ENCODE data around the gene ECI1.
"Not testable (repeated sequence)": the region's sequence is repeated elsewhere in the genome, so short reads cannot be mapped to it uniquely, and the experiment has no call there.

The ECI1 gene

DNA sequence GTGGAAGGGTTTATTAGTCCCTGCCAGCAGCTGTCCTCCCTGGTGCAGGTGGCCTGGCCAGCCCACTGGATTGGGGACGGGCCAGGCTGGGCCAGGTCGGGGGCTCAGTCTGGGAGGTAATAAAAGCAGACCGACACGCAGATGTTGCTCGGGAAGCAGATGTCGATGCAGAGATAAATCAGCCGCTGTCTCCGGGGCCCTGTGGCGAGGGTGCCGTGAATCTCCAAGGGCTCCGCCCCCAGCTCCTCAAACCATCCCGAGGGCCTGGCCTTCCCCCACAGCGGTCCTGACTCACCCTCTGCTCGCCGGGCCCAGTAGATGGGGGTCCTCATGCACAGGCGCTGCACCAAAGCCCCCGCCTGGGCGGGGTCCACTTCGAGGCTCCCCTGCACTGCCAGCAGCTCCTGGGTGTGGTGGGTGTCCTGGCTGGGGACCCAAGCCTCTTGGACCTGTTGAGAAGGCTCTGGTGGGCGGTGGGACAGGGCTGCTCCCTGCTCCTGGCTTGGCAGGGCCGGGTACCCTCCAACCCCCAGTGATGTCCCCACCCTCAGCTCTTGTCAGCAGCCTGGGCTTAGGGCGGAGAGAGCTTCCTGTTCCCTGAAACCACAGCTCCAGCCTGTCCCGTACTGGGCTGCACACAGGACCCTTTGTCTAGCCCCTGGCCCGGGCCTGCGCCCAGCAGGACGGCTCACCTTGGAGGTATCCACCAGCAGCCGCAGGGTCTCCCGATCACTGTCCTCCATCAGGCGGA lies 42.0 kb downstream of the ECI1 start:
- DNase-seq: no peak

DNA sequence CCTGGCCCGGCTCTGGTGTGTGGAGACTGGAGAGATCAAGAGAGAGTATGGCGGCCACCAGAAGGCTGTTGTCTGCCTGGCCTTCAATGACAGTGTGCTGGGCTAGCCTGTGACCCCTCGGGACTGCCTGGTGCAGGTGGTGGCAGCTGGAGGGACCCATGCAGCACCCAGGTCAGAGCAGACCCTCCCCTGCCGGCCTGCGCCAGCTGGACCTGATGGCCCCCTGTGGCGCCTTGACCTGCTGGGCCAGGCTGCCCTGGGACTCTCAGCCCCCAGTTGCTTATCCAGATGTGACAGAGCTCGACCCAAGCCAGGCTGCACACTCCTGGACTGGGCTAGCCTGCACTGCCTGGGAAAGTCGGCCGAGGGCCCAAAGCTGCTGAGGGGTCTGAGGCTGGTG lies 42.6 kb downstream of the ECI1 start:
- no peak for DNase-seq

DNA sequence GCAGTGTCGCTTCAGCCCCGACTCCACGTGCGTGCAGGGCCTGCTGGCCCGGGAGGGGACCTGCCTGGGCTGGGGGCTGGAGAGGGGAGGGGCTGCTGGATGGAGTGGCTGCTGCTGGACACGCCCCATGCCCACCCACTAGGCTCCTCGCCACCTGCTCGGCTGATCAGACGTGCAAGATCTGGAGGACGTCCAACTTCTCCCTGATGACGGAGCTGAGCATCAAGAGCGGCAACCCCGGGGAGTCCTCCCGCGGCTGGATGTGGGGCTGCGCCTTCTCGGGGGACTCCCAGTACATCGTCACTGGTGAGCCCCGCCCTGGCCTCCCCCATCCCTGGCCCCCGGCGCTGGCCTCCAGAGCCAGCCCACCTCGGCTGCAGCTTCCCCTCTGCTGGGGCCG lies 43.1 kb downstream of the ECI1 start:
- DNase-seq: peak; percentile 93

DNA sequence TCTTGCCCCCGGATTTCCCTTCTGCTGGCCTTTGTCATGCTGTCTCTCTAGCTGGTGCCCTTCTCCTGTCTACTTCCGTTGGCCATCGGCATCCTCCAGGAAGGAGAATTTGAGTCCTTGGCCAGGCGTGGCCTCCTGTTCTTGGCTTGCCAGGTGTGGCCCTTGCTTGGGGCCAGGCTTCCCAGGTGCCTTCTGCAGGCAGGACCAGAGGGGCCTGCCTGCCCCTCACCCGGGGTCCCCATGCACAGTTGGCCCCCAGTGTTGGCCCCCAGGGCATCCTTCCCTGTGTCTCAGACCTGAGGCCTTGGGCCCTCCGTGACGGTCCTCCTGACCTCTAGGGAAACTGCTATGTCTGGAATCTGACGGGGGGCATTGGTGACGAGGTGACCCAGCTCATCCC lies 43.5 kb downstream of the ECI1 start:
- no peak for DNase-seq

DNA sequence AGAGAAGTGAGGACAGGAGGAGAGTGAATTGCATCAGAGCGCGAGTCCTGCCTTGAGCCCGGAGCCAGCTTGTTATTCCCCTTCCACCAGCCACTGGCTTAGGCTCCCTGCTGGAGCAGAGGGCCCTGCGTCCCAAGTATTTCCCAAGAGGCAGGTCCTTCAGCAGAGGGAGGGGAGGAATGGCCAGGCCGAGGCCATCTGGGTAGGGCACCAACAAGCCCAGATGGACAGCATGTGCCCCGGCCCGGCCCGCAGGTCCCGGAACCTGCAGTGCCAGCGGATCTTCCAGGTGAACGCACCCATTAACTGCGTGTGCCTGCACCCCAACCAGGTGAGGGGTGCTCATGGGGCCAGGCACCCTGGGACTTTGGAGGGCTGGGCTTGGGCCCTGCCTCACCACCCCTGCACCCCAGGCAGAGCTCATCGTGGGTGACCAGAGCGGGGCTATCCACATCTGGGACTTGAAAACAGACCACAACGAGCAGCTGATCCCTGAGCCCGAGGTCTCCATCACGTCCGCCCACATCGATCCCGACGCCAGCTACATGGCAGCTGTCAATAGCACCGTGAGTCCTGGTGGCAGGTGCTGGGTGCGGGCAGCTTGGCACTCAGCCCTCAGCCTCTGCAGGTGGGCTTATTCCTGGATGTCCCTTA lies 44.5 kb downstream of the ECI1 start:
- DNase-seq: peak; percentile 52

DNA sequence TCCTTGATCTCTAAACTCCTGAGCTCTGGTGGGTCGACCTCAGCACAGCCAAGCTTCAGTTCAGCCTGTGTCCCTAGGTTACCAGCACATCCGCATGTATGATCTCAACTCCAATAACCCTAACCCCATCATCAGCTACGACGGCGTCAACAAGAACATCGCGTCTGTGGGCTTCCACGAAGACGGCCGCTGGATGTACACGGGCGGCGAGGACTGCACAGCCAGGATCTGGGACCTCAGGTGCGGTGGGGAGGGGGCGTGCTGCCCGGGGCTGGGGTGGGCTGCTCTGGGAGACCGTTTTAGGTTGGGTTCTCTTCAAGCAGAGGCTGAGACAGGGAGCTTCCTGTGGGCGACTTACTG lies 45.0 kb downstream of the ECI1 start:
- no peak for DNase-seq

DNA sequence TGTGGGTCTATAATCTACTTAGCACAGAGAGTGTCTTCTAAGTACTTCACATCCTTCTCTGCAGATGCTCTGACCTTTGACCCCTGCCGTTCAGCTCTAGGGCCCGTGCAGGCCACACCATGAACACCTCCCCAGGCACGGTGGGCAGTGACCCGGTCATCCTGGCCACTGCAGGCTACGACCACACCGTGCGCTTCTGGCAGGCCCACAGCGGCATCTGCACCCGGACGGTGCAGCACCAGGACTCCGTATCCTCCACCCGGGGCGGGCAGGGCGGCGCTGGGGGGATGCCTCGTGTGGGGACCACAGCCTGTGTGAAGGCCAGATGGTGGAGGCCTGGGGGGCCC lies 45.4 kb downstream of the ECI1 start:
- no peak for DNase-seq

DNA sequence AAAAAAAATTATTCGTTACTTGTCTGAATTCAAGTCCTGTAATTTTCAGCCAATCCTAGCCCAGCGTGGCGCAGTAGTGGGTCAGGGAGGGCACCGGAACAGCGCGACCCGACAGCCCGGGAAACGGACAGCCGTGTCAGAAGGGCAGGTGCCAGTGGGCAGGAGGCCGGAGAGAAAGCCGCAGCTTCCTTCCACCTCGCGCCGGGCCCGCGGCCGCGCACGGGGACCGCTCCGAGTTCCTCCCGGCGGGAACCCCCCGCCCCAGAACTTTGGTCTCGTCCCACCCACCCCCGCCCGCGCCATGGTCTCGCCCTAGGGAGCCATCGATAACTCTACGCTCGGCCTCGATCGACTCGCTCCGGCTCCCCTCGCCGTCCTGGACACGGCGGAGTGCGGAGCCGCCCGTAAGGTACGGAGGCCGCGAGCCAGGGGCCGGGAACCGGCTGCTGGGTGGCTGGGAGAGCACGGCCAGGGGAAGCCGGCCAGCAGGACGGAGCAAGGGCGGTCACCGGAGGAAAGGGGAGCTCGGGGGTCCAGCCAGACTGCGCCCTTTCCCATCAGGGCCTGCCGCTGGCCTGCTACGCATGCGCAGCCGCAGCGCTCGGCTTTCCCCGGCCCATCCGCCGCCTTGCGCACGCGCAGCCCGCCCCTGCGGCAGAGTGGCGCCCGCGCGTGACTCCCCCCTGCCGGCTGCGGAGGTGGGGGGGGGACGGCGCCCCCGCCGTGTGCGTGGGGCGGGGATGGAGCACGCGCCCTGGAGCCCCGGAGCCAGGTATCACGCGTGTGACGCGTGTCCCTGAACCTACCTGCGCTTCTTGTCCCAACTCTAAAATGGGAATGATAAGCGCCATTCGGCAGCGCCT lies 46.1 kb downstream of the ECI1 start, which contains the start of gene MLST8:
Gene MLST8, plus strand, starts transcription at position 351 of the 863 bp plus-strand sequence. CDS start 632 bp downstream, outside the sequence.
- DNase-seq: peak; percentile 80

DNA sequence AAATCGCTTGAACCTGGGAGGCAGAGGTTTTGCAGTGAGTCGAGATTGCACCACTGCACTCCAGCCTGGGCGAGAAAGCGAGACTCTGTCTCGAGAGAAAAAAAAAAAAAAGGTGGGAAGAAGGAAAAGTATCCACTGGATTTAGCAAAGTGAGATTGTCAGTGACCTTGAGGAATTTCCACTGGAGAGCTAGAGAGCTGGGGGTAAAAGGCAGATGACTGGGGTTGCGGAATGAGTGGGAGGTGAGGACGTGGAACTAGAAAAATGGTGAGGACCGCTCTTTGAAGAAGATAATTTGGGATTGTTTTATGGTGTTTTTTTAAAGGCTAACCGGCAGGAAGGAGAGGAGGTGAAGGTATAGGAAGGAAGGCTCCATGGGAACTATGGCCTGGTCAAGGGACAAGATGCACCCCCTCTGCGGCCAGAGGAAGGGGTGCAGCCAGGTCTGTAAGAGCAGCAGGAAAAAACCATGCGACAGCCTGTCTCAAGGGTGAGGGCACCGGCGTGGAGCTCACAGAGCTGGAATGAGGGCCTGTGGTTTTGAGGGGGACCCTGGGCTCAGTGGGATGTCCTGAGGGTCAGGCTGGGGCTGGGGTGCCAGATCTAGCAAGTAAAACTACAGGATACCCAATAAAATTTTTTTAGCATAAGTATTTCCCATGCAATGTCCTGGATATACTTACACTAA lies 46.8 kb downstream of the ECI1 start:
- DNase-seq: no peak

DNA sequence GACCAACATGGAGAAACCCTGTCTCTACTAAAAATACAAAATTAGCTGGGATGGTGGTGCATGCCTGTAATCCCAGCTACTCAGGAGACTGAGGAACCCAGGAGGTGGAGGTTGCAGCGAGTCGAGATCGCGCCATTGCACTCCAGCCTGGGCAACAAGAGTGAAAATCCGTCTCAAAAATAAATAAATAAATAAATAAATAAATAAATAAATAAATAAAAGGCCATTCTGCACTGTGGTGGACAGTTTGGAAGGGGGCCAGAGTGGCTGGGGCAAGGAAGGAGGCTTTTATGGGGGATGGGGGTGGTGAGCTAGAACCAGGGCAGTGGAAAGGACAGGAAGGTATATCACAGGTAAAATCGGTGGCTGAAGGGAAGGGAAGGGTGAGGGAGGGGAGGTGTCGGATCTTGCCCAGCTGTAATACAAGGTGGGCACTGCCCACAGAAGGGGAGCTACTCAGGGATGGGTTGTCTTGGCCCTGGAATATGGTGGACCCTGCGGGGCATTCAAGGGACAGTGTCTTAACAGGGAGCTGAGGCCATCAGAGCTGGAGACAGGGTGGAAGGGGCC lies 48.2 kb downstream of the ECI1 start:
- DNase-seq: not testable (repeated sequence)

DNA sequence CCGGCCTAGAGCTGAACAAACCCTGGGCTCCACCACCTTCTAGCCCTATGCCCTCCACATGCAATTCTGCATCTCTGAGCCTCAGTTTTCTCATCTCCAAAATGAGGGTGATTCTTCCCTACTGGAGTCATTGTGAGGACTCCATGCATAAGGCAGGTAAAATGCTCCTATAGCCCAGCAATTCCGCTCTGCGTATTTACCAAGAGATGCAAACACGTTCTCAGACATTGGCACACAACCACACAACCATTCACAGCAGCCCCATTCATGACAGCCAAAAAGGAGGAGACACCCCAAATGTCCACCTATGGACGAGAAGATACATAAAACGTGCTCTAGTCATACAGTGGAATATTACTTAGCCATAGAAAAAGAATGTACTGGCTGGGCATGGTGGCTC lies 51.1 kb downstream of the ECI1 start:
- DNase-seq: no peak

DNA sequence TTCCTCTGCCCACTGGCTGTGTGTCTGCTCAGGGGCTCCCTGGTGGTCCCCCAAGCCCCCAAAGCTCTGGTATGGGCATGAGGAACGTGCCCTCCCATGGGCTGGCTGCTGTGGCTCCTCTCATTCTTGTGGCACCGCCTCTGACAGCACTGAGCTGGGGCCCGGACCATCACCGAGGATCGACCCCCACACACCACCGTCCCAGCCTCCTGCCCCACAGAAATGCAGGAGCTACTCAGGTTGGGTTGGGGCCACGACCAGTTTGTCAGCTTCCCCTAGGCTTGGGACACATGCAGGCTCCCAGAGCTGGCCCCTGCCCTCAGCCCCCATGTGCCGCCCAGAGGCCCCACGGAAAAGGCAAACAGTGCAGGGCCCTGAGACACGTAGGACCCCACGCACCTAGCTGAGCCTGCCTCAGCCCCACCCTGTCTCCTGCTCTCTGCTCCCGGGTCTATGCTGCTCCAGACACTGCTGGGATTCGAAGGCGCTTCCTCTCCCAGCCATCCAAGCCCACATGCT lies 51.7 kb downstream of the ECI1 start:
- DNase-seq: no peak

DNA sequence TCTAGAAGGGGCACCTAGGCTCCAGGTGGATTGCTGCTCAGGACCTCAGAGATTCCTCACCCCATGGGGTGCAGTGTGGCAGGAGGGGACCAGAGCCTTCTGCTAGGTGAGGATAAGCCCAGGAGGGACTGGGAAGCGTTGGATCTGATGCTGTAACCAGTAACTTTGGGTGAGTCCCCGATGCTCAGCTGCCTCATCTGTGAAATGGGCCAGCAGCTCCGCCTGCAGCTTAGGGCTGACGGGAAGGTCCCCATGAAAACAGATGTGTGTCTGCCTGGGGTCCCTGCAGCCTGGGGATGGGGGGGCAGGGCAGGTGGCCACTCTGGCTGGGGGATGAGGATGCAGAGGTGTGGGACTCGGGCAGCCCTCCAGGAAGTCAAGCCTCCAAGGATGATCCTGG lies 52.3 kb downstream of the ECI1 start:
- DNase-seq: no peak

DNA sequence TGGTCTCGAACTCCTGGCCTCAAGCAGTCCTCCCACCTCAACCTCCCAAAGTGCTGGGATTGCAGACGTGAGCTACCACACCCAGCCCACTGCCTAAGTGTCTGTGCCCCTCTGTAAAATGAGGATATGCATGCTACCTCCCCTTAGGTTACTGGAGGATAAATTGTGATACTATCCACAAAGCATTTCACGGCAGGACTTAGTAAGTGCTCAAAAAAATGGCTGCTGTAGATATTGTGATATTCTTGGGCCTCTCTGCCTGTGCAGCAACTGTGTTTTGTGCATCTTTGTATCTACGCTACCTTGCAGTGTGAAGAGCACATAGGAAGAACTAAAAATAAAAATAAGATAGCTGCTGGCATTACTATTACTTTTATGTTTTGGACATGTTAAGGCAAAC lies 53.1 kb downstream of the ECI1 start:
- DNase-seq: no peak

DNA sequence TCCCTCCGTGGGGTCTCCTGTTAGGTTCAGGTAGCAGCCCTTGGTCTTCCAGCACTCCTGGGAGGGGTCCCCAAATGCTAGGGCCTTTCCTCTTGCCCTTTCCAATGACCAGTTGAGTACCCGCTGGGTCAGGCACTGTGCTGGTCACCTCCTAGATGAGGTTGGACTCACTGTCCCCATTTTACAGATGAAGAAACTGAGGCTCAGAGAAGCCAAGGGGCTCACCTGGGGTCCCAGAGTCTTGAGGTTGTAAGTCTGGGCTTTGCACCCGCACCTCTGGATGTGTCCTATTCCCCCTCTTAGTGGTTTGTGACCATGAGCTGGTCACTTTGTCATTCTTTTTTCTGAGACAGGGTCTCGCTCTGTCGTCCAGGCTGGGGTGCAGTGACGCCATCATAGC lies 53.6 kb downstream of the ECI1 start:
- no peak for DNase-seq

DNA sequence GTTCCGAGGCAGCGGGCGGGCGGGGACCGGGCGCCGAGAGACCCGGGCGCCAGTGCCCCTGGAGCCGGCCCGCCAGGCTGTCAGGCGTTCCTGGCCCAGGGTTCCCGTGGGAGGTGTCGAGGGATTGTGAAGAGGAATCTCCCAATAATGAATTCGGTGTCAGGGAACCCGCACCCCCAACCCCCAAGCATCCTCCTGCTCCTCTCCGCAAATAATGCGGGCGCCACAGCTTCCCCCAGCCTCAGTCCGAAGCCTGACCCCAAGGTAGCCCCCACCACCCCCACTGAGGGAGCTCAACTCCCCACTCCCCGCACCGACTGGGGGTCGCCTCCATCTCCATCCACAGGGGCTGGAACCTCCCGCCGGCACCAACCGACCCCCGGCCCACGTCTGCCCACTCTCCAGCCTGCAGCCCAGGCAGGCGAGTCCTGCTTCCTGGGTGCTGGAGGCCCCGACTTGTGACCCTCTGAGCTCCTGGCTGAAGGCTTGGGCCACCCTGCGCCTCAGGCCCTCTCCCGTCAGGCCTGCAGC lies 54.3 kb downstream of the ECI1 start:
- DNase-seq: no peak

DNA sequence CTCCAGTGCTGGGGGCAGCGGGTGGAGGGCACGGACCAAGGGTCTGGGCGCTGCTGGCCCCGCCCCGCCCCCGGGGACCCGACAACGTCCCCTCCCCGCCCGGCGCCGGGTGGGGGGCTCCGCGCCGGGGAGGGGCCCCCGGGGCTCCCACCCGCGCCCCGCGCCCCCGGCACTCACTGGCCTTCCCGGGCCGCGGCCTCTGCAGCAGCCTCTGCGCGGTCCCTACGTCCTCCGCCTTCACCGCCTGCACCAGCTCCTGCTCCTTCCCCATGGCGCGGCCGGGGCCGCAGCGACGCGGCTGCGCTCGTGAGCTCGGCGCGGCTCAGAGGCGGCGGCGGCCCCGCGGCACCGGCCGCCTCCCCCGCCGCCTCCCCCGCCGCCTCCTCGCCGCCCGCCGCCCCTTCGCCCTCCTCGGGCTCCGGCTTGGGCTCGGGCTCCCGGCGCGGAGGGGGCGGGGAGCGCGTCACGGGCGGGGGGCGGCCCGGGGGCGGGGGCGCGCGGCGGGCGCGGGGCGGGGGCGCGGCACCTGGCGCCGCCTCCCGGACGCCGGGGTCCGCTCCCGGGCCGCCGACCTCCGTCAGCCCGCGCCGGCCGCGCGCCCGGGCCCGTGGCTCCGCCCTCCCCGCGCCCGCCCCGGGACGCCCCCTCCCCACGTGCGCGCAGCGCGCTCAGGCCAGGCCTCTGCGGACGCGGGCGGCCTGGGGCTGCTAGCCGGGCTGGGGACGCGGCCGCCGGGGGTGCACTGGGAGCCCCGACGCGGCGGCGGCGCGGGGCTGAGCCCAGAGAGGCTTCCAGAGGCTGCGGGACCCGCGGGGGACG lies 55.0 kb downstream of the ECI1 start, which contains the start of gene CASKIN1:
Gene CASKIN1, minus strand, starts transcription at position 444 of the 819 bp plus-strand sequence. Its CDS starts 173 bp downstream, at position 271.
- no peak for DNase-seq

DNA sequence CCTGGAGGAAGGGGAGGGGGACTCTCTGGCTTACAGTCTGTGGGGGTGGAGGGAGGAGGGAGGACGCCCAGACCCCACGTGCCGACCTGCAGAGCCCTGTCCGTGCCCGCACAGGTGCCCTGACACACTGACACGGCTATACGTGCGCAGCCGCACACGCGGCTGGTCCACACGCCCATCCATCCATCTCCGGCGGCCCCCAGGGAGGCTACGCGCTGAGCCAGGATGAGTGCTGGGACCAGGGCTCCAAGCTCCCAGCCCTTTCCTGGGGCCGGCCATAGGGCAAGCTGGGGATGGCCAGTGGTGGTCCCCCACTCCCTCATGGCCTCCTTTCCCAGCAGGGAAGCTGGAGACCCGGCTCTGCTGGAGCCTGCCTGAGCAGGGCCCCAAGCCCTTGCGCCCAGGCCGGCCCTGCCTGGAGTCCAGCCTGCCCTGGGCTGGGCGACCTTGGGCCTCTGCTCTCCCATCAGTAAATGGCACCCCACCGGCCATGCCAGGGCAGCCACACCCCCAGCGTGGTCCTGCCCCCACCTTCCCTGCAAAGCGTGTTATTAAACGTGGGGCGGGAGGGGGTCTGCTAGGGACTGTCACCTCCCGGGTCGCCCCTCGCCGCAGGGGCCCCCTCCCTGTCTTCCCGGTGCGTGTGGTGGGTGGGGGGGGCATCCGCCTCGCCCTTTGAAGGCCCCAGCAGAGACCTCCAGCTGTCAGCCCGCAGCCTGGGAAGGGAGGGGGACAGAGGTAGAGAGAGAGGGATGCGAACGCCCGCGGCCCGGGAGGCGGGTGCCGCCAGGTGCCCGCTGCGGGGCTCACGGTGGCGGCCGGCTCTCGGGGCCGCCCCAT lies 55.8 kb downstream of the ECI1 start:
- DNase-seq: no peak

DNA sequence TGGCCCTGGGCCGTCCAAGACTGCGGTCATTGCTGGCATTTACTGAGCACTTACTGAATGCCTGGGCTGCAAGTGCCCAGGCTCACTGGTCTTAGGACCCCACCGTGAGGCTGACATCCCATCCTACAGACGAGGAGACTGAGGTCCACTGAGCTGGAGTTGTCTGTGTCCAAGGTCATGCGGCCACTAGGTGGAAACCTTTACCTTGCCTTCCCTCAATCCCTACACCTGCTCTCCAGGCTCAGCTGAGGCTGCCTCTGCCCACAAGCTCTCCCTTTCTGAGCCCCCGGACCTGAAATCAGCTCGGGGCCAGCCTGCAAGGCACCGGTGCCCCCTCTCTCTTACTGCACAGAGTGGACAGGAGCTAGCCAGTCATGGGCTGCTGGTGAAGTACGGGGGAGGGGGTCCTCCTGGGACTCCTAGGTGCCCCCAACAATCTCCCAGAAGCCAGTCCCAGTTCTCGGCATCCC lies 56.5 kb downstream of the ECI1 start:
- DNase-seq: peak; percentile 49

DNA sequence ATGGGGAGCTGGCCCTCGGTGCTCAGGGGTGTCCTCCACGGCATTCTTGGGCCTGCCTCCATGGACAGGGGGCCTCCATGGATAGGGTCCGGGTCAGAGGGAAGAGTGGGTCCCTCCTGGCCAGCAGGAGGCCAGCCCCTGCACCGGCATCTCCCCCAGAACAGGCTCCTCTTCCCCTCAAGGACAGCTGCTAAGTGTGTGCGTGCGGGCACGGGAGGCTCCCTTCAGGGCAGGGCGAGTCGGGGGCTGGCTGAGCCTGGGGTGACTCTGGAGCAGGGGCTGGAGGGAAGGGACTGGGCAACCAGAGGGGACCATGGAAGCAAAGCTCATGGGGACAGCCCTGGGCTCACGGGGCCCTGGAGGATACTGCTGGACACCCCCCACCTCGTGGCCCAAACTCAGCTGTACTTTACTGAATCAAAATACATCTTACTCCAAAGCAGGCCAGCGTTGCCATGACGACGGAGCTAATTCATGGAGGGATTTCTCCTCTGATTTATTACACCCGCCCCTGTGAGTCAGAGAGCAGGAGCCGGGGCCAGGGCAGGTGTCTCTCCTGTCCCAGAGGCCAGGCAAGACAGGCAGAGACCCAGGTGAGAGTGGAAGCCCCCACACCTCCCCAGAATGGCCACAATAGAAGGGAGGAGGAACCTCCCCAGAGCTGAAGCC lies 57.1 kb downstream of the ECI1 start:
- DNase-seq: peak; percentile 47

Measured in COR-L47 (cell line).